HG03521 (cell line): ENCODE results near the gene NAALADL2.

Experiments used
- ATAC-seq: cut with Tn5 transposase; IDR thresholded peaks from one replicate; pipeline ENCODE4 v1.9.1; 2021; ENCODE audit warnings: mild to moderate bottlenecking, moderate library complexity; ENCODE audit not compliant: unreplicated experiment

The NAALADL2 gene

GRCh38 chr3:174859114-174859735 lies at the start of gene NAALADL2:
NAALADL2 (plus strand) TSS chr3:174859334.
- ATAC-seq: no peak

- ATAC-seq: no peak
Observed at GRCh38 chr3:174810254-174810653, 48.9 kb upstream of the NAALADL2 start.

DNA sequence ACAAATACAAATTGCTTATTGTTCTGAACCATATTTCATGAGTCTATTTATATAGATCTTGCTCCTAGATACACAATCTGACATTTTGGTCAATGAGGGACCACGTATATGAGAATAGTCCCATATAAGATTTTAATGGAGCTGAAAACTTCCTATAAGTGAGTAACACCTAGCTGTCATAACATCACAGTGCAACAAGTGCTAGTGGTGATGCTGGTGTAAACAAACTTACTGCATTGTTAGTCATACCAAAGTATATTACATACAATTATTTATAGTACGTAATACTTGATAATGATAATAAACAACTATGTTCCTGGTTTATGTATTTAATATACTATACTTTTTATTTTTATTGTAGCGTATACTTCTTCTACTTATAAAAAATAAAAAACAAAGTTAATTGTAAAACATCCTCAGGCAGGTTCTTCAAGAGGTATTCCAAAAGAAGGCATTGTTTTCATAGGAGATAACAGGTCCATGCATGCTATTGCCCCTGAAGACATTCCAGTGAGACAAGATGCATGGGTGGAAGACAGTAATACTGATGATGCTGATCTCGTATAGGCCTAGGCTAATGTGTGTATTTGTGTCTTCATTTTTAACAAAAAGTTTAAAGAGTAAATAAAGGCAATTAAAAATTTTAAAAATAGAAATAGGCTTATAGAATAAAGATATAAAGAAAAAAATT lies 46.8 kb upstream of the NAALADL2 start:
- no peak for ATAC-seq

DNA sequence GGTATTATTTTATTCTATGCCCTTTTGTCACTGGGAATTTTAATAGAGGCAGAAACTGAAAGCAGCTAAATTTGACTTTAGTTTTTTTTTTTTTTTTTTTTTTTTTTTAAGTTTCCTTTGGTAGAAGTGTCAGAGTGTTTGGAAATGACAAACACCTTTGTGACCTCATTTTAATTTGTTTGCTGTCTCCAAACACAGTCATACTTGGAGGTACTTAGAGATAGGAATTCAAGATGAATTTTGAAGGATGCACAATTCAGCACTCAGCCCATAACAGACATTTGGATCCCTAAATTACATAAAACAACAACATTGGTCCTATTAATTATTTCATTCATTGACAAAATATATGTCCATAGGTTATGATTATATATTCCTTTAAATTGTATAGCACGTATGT lies 43.4 kb upstream of the NAALADL2 start:
- no peak for ATAC-seq

DNA sequence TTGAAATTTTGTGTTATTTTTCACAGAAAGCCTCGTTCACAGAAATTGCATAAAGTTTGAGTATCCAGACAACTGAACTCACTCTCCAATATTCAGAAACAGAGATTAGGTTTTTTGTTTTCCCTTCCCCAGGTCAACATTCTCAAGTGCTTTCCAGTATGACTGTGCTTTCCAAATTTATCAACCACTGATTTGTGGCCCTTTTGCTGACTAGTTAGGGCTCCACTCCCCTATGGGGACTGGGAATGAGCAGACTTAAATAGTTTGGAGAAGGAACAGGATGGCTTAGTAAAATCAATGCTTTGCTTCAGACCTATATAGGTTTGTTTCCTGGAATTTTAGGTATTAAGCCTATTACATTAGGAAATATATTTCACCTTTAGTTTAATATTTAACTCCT lies 38.2 kb upstream of the NAALADL2 start:
- no peak for ATAC-seq

GRCh38 chr3:174821477-174821876 lies 37.7 kb upstream of the NAALADL2 start:
- ATAC-seq: no peak

DNA sequence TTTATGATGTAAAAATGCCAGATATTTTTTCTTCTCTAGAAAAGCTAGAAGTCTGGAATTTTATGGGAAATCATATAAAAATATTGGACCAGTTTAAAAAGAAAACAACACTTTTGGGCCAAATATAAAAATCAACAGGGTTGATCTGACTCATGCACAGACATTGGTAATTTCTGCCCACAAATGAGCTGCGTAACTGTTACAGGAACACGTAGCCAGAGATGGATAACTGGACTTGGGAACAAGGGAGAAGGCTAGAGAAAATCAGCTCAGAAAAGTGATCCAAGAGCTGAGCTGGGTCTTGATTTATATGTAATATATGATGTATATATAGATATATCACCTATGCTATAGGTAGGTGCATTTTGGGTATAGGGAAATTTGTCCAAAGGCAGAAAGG lies 36.8 kb upstream of the NAALADL2 start:
- no peak for ATAC-seq

DNA sequence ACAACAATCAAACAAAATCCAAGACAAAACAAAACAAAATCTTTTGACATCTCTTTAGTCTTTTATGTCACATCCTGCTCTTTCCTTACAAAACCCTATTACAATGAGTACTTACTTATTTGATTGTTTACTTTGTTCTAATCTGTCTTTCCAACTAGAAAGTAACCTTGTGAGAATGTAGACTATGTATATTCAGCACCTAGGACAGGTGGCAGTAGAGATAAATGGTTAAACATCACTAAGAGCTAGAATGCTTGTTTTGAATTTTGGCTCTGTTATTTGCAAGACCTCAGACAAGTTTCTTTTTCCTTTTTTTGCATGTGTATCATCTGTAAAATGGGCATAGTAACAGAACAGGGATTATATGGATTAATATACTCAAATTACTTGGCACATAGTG lies 33.1 kb upstream of the NAALADL2 start:
- no peak for ATAC-seq

GRCh38 chr3:174844746-174845145 lies 14.4 kb upstream of the NAALADL2 start:
- no peak for ATAC-seq

- ATAC-seq: no peak
Observed at GRCh38 chr3:174846055-174846454, 13.1 kb upstream of the NAALADL2 start.

DNA sequence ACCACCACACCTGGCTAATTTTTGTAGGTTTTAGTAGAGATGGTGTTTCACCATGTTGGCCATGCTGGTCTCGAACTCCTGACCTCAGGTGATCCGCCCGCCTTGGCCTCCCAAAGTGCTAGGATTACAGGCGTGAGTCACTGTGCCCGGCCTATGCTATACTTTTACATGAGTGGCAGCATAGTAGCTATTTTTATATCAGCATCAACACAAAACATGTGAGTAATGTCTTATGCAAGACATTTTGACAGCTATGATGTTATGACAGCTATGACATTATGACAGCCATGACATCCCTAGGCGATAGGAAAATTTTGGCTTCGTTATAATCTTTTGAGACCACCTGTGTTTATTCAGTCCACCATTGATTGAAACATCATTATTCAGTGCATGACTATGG lies 4.1 kb upstream of the NAALADL2 start:
- no peak for ATAC-seq

DNA sequence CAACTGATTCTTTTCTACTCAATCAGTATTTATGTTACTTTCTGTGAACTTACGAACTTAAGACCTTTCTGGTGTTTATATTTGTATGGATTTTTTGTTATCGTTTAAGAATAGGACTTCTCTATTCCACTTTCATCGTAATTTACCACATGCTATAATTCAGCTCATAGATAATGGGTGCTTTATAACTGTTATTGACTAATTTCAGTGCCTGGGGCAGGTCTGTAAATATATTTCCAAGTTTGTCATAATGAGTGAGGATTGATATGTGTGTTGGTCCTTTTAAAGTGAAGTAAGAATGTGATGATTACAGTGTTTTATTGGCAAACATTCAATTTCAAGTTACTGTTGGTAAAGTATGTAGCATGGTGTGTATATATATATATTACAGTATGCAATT lies 1.8 kb upstream of the NAALADL2 start:
- no peak for ATAC-seq

GRCh38 chr3:174858353-174858752 lies 781 bp upstream of the NAALADL2 start:
- no peak for ATAC-seq

- no peak for ATAC-seq
Observed at GRCh38 chr3:174859756-174860155, 622 bp downstream of the NAALADL2 start.

- no peak for ATAC-seq
Observed at GRCh38 chr3:174862101-174862500, 3.0 kb downstream of the NAALADL2 start.

- no peak for ATAC-seq
Observed at GRCh38 chr3:174862666-174863065, 3.5 kb downstream of the NAALADL2 start.

DNA sequence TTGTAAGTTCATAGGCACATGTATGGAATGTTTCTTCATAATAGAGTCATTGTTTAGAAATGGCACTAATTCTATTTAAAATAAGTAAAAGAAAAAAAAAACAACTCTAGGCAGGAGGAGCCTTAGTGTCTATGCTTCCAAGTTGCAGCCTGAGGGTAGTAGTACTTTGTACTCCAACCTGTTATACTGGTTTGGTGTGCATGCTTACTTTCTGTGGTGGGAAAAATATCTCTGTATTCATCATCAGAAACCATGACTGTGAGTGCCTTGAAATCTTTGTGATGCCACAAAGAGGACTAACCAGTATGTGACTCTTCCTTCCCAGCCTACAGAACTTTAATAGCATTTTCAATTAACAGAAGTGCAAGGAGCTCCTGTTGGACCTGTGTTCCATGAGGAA lies 4.4 kb downstream of the NAALADL2 start:
- ATAC-seq: no peak

- ATAC-seq: no peak
Observed at GRCh38 chr3:174869448-174869847, 10.3 kb downstream of the NAALADL2 start.

GRCh38 chr3:174873832-174874657 lies 14.9 kb downstream of the NAALADL2 start:
- no peak for ATAC-seq

- no peak for ATAC-seq
Observed at GRCh38 chr3:174882789-174883188, 23.7 kb downstream of the NAALADL2 start.

- ATAC-seq: no peak
Observed at GRCh38 chr3:174883881-174884675, 24.9 kb downstream of the NAALADL2 start.
